Osteoblast (primary cell): Measurements from ENCODE around the gene SLC29A1. TPM values are rescaled to one million over a fixed set of nuclear protein-coding genes. Genes with fewer than 3 reads are reported as not detected.
A peak's percentile ranks its signal among the peaks of the same experiment; 100 is the strongest.

Experiments used
- DNase-seq: peaks from one replicate; pipeline ENCODE4 v3.0.0; 2011; ENCODE audit warnings: low spot score, mixed read lengths; ENCODE audit not compliant: insufficient read length; ENCODE audit errors: missing footprints
- H2AFZ ChIP-seq: 2 replicates; pipeline ENCODE4 v1.6.0; 2011; ENCODE audit warnings: mild to moderate bottlenecking, low read length
- H3K27ac ChIP-seq: 2 replicates; pipeline ENCODE4 v1.5.1; 2011; ENCODE audit warnings: mild to moderate bottlenecking, low read depth, low read length, moderate library complexity
- H3K27me3 ChIP-seq: 2 replicates; pipeline ENCODE4 v1.6.0; 2012; ENCODE audit warnings: mild to moderate bottlenecking, control low read depth, inconsistent platforms, low read length, moderate library complexity; ENCODE audit not compliant: insufficient read depth
- H3K36me3 ChIP-seq: 2 replicates; pipeline ENCODE4 v1.5.1; 2011; ENCODE audit warnings: mild to moderate bottlenecking, low read length, control low read depth, moderate library complexity; ENCODE audit not compliant: insufficient read depth
- H3K4me1 ChIP-seq: 2 replicates; pipeline ENCODE4 v1.5.1; 2011; ENCODE audit warnings: mild to moderate bottlenecking, low read length, control low read depth, moderate library complexity; ENCODE audit not compliant: insufficient read depth
- H3K4me2 ChIP-seq: 2 replicates; pipeline ENCODE4 v1.6.0; 2011; ENCODE audit warnings: mild to moderate bottlenecking, low read length; ENCODE audit not compliant: insufficient read depth
- H3K4me3 ChIP-seq: fragments of 200-600 bp; sonication (generic); 3 replicates; pipeline ENCODE4 v1.5.1; 2012; ENCODE audit warnings: mild to moderate bottlenecking, low read length, inconsistent platforms; ENCODE audit not compliant: insufficient read depth
- H3K79me2 ChIP-seq: 2 replicates; pipeline ENCODE4 v1.6.0; 2012; ENCODE audit warnings: mild to moderate bottlenecking, low read length, control low read depth, inconsistent platforms; ENCODE audit not compliant: insufficient read depth
- H3K9me3 ChIP-seq: 2 replicates; pipeline ENCODE4 v1.5.1; 2011; ENCODE audit warnings: low read depth, low read length, control low read depth
- H4K20me1 ChIP-seq: 2 replicates; pipeline ENCODE4 v1.6.0; 2012; ENCODE audit warnings: mild to moderate bottlenecking, low read length, control low read depth; ENCODE audit not compliant: insufficient read depth
- total RNA-seq: library from RNA; depleted of rRNA; stranded (reverse); fragments of >200 nt; gene quantifications from 2 replicates; pipeline ENCODE4 v1.2.3, GENCODE V29; 2012
- TF ChIP-seq, protein P1 (sequence below): IDR thresholded peaks from 2 replicates; pipeline ENCODE4 v1.5.1; 2011; ENCODE audit warnings: mild to moderate bottlenecking, low read depth, low read length, moderate library complexity; ENCODE audit errors: extremely low read depth

Gene SLC29A1
- total RNA-seq, 1 donor, result 8.0 TPM

DNA sequence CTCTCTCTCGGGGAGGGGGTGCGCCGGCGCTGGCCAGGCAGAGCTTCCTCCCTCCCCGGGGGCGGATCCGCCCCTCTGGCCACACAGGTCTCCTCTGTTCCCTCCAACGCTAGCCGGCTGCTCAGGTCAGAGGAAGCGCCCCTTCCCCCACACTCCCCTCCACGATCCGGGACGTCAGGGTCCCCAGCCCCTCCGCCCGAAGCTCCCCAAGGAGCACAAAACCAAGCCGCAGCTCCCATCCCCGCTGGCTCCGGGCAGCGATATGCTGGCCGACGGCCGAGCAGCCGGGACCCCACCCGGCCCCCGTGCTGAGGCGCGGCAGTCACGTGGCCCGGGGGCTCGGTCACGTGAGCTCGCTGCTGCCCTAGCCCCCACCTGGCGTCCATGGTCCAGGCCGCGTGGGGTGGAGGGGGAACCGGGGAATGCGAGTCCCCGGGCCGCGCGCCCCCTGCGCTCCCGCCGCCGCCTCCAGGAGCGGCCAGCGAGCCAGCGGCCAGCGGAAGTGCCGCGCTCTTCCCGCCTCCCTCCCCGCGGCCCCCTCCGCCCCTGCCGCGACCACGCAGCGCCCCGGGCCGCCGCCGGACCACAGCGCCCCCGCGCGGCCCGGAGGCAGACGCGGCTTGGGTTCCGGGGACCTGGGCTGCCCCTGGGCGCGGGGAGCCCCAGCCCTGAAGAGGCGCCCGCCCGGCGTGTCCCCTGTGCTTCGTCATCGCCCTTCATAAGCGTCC, 33.8 kb downstream of the SLC29A1 start, which contains the start of gene SLC35B2:
TSS of gene SLC35B2 (minus strand) at position 504 of the 728 bp plus-strand sequence. CDS start at position 386, 118 bp downstream.
- Histone ChIP-seq H3K4me1 (peaks cover 17% of the 10 kb centered on the region), H3K79me2 (peaks cover 42% of the 10 kb centered on the region), H3K4me3 (peak within 1 kb of the TSS; percentile 97), H4K20me1 (peaks cover 42% of the 10 kb centered on the region), H3K4me2 (peak within 1 kb of the TSS; percentile 96), H2AFZ (peak within 1 kb of the TSS; percentile 86), H3K9me3 (no peaks in the 10 kb centered on the region), H3K27me3 (no peaks in the 10 kb centered on the region), H3K36me3 (peaks cover 45% of the 10 kb centered on the region), H3K27ac (peak within 1 kb of the TSS; percentile 67)
- DNase-seq, result peak; percentile 99
- TF ChIP-seq, protein P1, sequence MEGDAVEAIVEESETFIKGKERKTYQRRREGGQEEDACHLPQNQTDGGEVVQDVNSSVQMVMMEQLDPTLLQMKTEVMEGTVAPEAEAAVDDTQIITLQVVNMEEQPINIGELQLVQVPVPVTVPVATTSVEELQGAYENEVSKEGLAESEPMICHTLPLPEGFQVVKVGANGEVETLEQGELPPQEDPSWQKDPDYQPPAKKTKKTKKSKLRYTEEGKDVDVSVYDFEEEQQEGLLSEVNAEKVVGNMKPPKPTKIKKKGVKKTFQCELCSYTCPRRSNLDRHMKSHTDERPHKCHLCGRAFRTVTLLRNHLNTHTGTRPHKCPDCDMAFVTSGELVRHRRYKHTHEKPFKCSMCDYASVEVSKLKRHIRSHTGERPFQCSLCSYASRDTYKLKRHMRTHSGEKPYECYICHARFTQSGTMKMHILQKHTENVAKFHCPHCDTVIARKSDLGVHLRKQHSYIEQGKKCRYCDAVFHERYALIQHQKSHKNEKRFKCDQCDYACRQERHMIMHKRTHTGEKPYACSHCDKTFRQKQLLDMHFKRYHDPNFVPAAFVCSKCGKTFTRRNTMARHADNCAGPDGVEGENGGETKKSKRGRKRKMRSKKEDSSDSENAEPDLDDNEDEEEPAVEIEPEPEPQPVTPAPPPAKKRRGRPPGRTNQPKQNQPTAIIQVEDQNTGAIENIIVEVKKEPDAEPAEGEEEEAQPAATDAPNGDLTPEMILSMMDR, result peak; percentile 43

DNA sequence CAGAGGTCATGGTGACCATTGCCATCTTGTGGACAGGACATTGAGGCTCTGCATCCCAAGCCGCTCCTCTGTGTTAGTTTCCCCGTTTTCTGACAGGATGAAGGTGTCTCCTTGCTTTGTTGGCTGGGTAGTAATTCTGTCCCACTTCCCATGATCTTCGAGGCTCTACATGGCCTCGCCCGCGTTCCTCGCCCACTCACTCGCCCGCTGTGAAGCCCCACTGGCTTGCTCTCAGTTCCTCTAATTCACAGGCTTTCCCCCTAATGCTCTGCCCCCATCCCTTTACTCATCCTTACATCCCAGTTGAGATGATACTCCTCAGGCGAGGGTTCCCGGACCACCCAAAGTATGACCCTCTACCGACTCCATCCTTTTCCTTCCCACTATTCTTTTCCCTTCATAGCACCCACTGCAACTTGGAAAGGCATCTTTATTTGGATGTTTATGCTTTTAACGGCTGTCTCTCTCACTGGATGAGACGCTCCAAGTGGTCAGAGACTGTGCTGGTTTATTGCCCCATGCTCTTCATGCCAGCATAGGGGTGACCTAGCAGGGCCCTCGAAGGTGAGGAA, 34.4 kb downstream of the SLC29A1 start:
- TF ChIP-seq, protein P1, result no peak
- Histone ChIP-seq H3K79me2 (peaks cover 46% of the 10 kb centered on the region), H3K27me3 (no peaks in the 10 kb centered on the region), H3K9me3 (no peaks in the 10 kb centered on the region), H2AFZ (peak overlapping the region; percentile 86), H3K36me3 (peaks cover 39% of the 10 kb centered on the region), H3K4me3 (peak overlapping the region; percentile 97), H4K20me1 (peaks cover 39% of the 10 kb centered on the region), H3K4me1 (peaks cover 17% of the 10 kb centered on the region), H3K4me2 (peak overlapping the region; percentile 82), H3K27ac (peak overlapping the region; percentile 61)
- peak; percentile 71 for DNase-seq

DNA sequence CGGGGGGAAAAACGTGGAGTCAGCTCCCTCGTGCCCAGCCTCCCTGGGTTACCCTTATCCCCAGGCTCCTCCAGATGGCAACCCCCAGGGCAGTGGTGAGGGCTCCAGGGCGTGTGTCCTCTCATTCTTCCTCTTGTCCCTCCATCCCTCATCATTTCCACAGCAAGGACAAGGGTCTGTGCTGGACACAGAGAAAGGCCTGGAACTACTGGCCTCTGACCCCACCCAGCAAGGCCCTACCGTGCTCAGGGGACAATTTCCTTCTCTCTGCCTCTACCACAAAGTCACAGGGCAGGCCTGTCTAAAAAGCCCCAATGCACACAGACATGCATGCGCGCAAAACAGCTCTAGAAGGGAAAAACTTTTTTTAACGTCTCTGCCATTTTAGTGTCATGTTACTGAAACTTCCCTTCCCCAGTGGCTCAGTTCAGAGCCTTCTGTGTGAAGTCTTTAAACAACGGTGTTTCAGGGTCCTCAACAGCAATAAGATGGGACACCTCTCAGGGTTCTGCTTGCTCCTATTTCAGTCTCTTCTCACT, 35.0 kb downstream of the SLC29A1 start:
- Histone ChIP-seq H3K4me3 (no peak overlapping the region), H3K27me3 (no peaks in the 10 kb centered on the region), H3K9me3 (no peaks in the 10 kb centered on the region), H4K20me1 (peaks cover 34% of the 10 kb centered on the region), H3K27ac (no peak overlapping the region), H2AFZ (no peak overlapping the region), H3K79me2 (peaks cover 46% of the 10 kb centered on the region), H3K4me1 (peaks cover 17% of the 10 kb centered on the region), H3K36me3 (peaks cover 33% of the 10 kb centered on the region), H3K4me2 (no peak overlapping the region)
- TF ChIP-seq, protein P1, result no peak
- peak; percentile 48 for DNase-seq

DNA sequence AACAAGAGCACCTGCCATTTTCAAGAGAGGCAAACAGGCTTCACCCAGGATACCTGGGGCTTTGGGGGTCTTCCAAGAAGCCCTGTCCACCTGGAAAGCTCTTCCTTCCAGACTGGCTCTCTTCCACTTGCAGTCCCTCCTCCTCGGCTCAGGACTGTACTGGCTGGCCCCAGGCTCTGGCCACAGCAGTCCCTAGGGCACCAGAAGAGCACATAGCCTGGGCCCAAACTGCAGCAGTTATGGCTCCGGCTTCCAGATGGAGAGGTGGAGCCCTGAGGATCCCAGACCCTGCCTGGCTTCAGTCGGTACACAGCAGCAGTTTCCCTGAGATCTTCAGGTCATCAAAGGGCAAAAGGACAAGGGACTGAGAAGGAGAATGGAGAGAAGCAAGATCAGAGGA, 35.5 kb downstream of the SLC29A1 start:
- TF ChIP-seq, protein P1, result no peak
- Histone ChIP-seq H3K27me3 (no peaks in the 10 kb centered on the region), H3K36me3 (peaks cover 29% of the 10 kb centered on the region)

More for the DNA sequence above, 35.5 kb downstream of the SLC29A1 start:
- H3K4me2 ChIP-seq, result no peak overlapping the region
- DNase-seq, result no peak
- peaks cover 20% of the 10 kb centered on the region for H3K4me1 ChIP-seq
- H3K9me3 ChIP-seq, result no peaks in the 10 kb centered on the region
- no peak overlapping the region for H3K27ac ChIP-seq
- no peak overlapping the region for H2AFZ ChIP-seq
- H3K4me3 ChIP-seq, result no peak overlapping the region
- H3K79me2 ChIP-seq, result peaks cover 46% of the 10 kb centered on the region
- H4K20me1 ChIP-seq, result peaks cover 30% of the 10 kb centered on the region
